GM13977 (cell line): ENCODE data around the gene SMYD4.

ENCODE experiments used
- DNase-seq: peaks from one replicate; pipeline ENCODE4 v3.0.0; 2012; ENCODE audit warnings: low spot score
- in situ Hi-C: fragments of 300-500 bp; cut with MboI; formaldehyde crosslinking; loops from one replicate; pipeline ENCODE4 v1.12.0; 2022; ENCODE audit warnings: low sequenced_read_pairs, low pct_unique_long_range_greater_than_20kb, mixed read lengths, inconsistent platforms; ENCODE audit not compliant: unreplicated experiment
- TF ChIP-seq, protein P1 (sequence below): IDR thresholded peaks from 2 replicates; pipeline ENCODE4 v1.5.1; 2012; ENCODE audit warnings: mild to moderate bottlenecking, control low read depth; ENCODE audit not compliant: insufficient read depth; ENCODE audit errors: extremely low read depth, missing control alignments

The SMYD4 gene

DNA sequence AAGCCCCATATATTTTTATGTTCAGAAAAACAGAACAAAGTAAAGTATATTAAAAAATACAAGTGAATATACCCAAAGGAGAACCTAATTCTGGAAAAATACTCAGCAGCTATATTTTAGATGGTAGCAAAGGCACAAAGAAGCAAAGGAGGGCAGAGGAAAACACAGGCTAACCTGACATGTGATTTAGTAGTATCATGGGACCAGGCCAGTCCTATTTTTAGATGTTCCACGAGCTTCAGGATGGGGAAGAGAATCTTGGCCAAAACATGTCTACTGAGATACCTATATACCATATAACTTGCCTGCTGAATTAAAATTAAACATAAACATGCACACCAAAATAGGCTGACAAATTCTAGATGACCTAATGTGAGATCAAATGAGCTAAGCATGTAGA is 32.9 kb downstream of the SMYD4 start:
- no peak for DNase-seq
- TF ChIP-seq, protein P1, sequence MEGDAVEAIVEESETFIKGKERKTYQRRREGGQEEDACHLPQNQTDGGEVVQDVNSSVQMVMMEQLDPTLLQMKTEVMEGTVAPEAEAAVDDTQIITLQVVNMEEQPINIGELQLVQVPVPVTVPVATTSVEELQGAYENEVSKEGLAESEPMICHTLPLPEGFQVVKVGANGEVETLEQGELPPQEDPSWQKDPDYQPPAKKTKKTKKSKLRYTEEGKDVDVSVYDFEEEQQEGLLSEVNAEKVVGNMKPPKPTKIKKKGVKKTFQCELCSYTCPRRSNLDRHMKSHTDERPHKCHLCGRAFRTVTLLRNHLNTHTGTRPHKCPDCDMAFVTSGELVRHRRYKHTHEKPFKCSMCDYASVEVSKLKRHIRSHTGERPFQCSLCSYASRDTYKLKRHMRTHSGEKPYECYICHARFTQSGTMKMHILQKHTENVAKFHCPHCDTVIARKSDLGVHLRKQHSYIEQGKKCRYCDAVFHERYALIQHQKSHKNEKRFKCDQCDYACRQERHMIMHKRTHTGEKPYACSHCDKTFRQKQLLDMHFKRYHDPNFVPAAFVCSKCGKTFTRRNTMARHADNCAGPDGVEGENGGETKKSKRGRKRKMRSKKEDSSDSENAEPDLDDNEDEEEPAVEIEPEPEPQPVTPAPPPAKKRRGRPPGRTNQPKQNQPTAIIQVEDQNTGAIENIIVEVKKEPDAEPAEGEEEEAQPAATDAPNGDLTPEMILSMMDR: no peak
- in situ Hi-C loops: no loop called here

DNA sequence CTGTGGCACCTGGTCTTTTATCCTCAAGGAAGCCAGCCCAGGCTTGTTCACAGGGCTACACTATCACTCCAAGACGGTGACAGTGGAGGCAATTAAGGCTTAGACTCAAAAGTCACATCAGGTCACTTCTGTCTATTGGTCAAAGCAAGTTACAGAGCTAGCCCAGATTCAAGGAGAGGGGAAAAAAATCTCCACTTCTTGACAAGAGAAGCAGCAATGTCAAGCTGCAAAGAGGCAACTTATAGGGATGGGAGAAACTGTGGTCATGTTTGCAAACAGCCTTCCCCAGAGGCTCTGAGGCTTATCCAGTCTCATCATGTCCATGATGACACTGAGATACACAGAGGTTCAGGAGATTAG is 36.3 kb downstream of the SMYD4 start:
- DNase-seq: no peak
- in situ Hi-C loops: no loop called here
- TF ChIP-seq, protein P1: no peak

DNA sequence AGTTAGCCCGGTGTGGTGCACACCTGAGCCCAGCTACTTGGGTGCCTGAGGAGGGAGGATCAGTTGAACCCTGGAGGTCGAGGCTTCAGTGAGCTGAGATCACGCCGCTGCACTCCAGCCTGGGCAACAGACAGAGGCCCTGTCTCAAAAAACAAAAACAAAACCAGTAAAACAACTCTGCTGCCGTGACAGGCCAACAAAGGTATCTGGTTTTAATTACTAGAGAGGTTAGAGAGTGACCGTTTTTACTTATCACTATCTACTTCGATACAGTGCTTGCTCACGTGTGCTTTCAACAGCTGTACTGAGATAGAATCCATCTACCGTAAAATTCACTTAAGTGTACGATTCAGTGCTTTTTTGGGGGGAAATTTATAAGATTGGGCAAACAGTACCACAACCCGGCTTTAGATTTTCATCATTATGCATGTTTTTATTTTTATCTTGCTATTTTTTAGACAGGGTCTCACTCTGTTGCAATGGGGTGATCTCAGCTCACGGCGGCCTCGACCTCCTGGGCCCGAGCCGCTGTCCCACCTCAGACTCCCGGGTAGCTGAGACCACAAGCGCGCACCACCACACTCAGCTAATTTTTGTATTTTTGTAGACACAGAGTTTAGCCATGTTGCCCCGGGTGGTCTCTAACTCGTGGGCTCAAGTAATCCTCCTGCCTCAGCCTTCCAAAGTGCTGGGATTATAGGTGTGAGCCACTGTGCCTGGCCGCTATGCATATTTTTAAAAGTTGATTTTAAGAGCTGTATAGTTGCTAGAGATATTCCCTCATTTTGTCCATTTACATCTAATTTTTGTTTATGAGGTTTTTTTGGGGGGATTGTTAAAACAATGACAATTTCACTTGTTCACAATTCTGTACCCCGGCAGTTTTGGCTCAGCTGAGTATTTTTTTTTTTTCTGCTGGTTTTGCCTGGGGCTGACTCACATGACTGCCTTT is 36.9 kb downstream of the SMYD4 start:
- in situ Hi-C loops: no loop called here
- no peak for DNase-seq
- TF ChIP-seq, protein P1: no peak

DNA sequence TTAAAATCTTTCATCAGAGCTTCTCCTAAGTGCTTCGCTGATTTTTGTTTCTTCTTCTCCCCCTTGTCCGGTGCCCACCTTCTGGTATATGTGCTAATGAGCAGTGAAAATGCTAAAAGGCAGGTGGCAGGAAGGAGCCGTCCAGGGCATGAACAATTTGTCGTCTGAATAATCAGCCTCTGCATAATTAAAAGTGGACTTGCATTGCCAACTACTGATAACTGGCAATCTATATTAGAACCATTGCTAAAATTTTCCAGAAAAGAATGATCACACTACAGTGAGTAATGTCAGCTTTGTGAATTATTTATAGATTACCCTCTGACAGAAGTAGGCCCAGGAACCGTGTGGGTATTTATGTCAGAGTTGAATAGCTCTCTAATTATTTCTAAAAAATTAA is 39.8 kb downstream of the SMYD4 start:
- TF ChIP-seq, protein P1: no peak
- in situ Hi-C loops: no loop called here

DNA sequence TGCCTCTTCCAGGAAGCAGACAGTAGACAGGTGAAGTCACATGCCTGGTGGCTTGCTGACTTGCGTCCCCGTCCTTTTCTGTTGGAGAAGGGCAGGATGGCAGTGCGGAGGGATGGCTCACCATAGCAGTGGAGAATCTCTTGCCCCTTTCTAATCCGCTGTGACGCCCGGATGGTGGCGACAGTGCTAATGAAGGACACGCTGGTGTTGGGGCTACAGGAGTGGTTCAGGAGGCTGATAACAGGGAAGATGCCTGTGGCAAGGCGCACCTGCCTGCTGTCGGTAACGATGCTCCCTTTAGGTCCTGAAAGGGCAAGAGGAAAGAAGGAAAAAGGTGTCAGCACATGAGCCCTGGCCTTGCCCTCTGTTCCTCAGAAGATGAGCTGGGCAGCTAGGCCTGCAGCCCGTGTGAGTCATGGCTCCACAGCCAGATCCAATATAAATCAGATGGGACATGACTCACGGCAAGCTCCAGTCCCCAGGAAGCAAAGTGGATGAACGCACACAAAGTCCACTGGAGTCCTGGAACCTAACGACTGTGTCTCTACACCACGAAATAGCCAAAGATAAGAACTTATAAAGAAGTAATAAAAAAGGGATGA is 42.3 kb downstream of the SMYD4 start:
- TF ChIP-seq, protein P1: no peak
- DNase-seq: no peak
- in situ Hi-C loops: no loop called here

More for the DNA sequence above, 39.8 kb downstream of the SMYD4 start:
- DNase-seq: no peak

DNA sequence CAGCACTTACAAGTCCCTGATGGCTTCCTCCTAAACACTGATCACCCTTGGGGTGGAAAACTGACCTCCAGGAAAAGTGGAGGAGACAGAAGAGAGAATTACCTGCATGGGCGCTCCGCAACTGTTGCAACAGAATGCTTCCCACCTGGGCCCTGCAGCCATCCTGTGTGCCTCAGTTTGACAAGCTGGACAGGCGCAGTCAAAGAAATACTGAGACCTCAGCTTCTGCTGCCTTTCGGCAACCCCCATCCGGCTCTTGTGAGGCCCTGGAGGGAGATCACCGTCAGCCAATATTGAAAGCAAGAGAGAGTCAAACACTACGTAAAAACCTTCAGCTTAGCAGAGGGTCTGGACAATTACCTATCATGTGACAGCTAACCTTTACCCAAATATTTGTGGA is 43.0 kb downstream of the SMYD4 start:
- no peak for DNase-seq
- TF ChIP-seq, protein P1: no peak
- in situ Hi-C loops: no loop called here
